ENCODE measurements around the gene MAN1C1.

Gene MAN1C1

DNA sequence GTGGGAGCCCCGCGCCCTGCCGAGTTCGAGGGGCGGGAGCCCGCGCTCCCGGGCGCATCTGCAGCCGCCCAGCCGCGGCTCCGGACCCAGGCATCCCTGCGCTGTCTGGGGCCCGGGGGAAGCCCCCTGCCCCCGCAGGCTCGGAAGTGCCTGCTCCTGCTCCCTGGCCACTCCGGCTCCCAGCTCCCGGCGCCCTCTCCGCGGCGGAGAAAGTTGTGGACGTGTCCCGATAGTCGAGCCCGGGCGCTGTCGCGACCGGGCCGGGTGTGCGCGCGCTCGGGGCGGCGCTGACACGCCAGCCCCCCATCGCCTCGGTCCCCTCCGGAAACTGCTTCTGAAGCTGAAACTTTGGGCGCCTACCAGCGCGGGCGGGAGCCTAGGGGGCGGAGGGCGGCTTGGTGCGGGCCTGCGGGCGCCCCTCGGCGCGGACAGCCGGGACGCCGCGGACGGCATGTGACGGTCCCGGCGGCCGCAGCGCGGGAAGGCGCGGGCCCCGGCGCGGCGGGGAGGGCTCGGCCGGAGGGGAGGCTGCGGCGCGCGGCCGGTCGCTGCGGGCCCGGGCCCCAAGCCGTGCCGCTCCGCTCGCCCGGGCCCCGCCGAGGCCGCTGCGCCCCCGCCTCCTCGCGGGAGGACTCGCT, 515 bp downstream of the MAN1C1 start:
- Histone ChIP-seq H3K4me1 (ENCODE audit: insufficient read depth, low read length) (peaks cover 15% of the 10 kb centered on the region), H3K9ac (ENCODE audit: low read depth, low read length) (peak overlapping the region; percentile 10), H3K27me3 (ENCODE audit: insufficient read depth, low read length) (peaks cover 58% of the 10 kb centered on the region), H3K27ac (ENCODE audit: low read depth, low read length) (no peak overlapping the region), H3K9me3 (ENCODE audit: insufficient read depth, low read depth, low read length) (no peaks in the 10 kb centered on the region), H3K36me3 (ENCODE audit: insufficient read depth, low read length) (no peaks in the 10 kb centered on the region), H3K4me3 (ENCODE audit: low read length) (peak overlapping the region; percentile 68)
- under 1% methylated on average over 94 of the region's 94 CpGs for WGBS

DNA sequence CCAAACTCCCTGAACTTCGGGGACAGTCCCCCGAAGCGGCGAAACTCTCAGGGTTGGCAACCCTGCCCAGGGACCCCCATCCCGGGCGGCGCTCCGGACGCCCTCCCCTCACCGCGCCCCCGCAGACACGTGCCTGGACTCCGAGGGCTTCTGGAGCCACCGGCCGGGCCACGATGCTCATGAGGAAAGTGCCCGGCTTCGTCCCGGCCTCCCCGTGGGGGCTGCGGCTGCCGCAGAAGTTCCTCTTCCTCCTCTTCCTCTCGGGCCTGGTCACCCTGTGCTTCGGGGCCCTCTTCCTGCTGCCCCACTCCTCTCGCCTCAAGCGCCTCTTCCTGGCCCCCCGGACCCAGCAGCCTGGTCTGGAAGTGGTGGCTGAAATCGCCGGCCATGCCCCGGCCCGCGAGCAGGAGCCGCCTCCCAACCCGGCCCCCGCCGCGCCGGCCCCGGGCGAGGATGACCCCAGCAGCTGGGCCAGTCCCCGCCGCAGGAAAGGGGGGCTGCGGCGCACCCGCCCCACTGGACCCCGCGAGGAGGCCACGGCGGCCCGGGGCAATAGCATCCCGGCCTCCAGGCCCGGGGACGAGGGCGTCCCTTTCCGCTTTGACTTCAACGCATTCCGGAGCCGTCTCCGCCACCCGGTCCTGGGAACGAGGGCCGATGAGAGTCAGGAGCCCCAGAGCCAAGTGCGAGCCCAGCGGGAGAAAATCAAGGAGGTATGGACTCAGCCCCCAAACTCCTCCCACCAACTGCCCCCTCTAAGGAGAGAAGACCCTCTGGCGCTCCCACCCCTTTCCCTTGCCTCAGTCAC, 1.2 kb downstream of the MAN1C1 start:
- 2% methylated on average over 66 of the region's 66 CpGs for WGBS
- H3K36me3 ChIP-seq (ENCODE audit: insufficient read depth, low read length): no peaks in the 10 kb centered on the region
- no peak overlapping the region for H3K27ac ChIP-seq (ENCODE audit: low read depth, low read length)
- no peaks in the 10 kb centered on the region for H3K9me3 ChIP-seq (ENCODE audit: insufficient read depth, low read depth, low read length)
- H3K4me3 ChIP-seq (ENCODE audit: low read length): peak overlapping the region; percentile 68
- peaks cover 55% of the 10 kb centered on the region for H3K27me3 ChIP-seq (ENCODE audit: insufficient read depth, low read length)
- no peak overlapping the region; the same call in 1 of the 2 replicates for H3K9ac ChIP-seq (ENCODE audit: low read depth, low read length)
- peaks cover 15% of the 10 kb centered on the region for H3K4me1 ChIP-seq (ENCODE audit: insufficient read depth, low read length)

GRCh38 chr1:25618433-25618808, 1.8 kb downstream of the MAN1C1 start:
- Histone ChIP-seq H3K4me3 (ENCODE audit: low read length) (peak overlapping the region; percentile 68), H3K4me1 (ENCODE audit: insufficient read depth, low read length) (peaks cover 15% of the 10 kb centered on the region), H3K36me3 (ENCODE audit: insufficient read depth, low read length) (no peaks in the 10 kb centered on the region), H3K27me3 (ENCODE audit: insufficient read depth, low read length) (peaks cover 51% of the 10 kb centered on the region), H3K9ac (ENCODE audit: low read depth, low read length) (no peak overlapping the region), H3K27ac (ENCODE audit: low read depth, low read length) (no peak overlapping the region), H3K9me3 (ENCODE audit: insufficient read depth, low read depth, low read length) (no peaks in the 10 kb centered on the region)
- 31% methylated on average over 4 of the region's 4 CpGs for WGBS

DNA sequence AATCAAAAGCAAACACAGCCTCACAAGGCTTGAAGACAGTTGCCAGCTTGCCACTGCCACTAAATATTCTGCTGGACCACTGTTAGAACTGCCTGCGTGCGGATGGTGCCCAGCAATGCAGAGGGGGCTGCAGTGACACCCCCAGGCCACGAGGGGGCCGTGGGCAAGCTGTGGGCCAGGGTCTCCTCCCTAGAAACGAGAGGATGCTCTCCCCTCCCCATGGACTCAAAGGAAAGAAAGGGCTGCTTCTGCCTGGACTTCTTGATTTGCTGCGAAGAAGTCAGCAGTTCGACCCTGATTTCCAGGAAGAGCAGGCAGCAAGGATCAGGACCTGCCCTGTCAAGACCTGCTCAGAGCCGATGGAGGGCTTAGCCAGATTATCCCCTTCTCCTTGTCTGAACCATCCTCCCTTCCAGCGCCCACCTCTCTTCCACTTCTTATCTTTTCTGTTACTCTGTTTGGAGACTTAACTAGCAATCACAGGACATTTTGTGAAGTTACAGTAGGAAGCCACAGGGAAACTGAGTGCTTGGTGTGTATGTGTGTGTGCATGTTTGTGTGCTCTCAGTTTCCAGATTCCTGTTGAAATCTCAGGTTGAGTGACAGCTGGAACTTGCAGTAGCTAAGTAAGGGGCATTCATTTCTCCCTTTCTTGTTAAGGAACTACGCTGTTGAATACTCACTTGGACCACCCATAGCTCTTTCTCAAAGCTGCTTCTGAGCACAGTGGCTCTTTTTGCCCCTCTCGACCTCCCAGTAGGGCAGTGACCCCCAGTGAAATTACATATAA, 2.7 kb downstream of the MAN1C1 start:
- peaks cover 43% of the 10 kb centered on the region for H3K27me3 ChIP-seq (ENCODE audit: insufficient read depth, low read length)
- H3K9me3 ChIP-seq (ENCODE audit: insufficient read depth, low read depth, low read length): no peaks in the 10 kb centered on the region
- no peak overlapping the region for H3K4me3 ChIP-seq (ENCODE audit: low read length)
- H3K9ac ChIP-seq (ENCODE audit: low read depth, low read length): no peak overlapping the region
- H3K36me3 ChIP-seq (ENCODE audit: insufficient read depth, low read length): no peaks in the 10 kb centered on the region
- peaks cover 15% of the 10 kb centered on the region for H3K4me1 ChIP-seq (ENCODE audit: insufficient read depth, low read length)
- H3K27ac ChIP-seq (ENCODE audit: low read depth, low read length): no peak overlapping the region
- 37% methylated on average over 11 of the region's 11 CpGs for WGBS

DNA sequence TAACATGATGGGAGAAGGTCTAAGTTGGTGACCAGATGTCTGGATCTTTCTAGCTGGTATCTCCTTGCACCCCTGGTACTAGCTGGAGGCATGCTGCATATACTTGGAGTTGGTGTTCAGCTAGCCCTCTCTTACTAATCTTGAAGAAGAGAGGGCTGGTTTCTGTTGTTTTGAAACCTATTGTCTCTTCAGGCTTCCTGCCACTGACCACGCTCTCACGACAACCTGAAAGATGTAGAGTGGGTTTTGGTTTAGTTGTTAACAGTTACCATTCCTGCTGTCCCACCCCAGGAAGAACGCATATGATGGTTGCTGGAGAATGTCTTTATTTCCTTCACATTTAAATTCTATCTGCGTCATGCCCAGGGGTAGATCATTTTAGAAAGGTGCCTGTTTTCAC, 3.6 kb downstream of the MAN1C1 start:
- Histone ChIP-seq H3K36me3 (ENCODE audit: insufficient read depth, low read length) (no peaks in the 10 kb centered on the region), H3K9ac (ENCODE audit: low read depth, low read length) (no peak overlapping the region), H3K27me3 (ENCODE audit: insufficient read depth, low read length) (peaks cover 33% of the 10 kb centered on the region), H3K27ac (ENCODE audit: low read depth, low read length) (no peak overlapping the region), H3K4me3 (ENCODE audit: low read length) (no peak overlapping the region), H3K9me3 (ENCODE audit: insufficient read depth, low read depth, low read length) (no peaks in the 10 kb centered on the region), H3K4me1 (ENCODE audit: insufficient read depth, low read length) (peaks cover 15% of the 10 kb centered on the region)
- WGBS: 93% methylated on average over 4 of the region's 4 CpGs

- Histone ChIP-seq H3K27ac (ENCODE audit: low read depth, low read length) (no peak overlapping the region), H3K27me3 (ENCODE audit: insufficient read depth, low read length) (peaks cover 27% of the 10 kb centered on the region), H3K4me1 (ENCODE audit: insufficient read depth, low read length) (peaks cover 10% of the 10 kb centered on the region), H3K36me3 (ENCODE audit: insufficient read depth, low read length) (no peaks in the 10 kb centered on the region), H3K9me3 (ENCODE audit: insufficient read depth, low read depth, low read length) (no peaks in the 10 kb centered on the region), H3K4me3 (ENCODE audit: low read length) (no peak overlapping the region), H3K9ac (ENCODE audit: low read depth, low read length) (no peak overlapping the region)
- 90% methylated on average over 4 of the region's 4 CpGs for WGBS
These were observed 4.2 kb downstream of the MAN1C1 start for GRCh38 chr1:25620701-25621350.

DNA sequence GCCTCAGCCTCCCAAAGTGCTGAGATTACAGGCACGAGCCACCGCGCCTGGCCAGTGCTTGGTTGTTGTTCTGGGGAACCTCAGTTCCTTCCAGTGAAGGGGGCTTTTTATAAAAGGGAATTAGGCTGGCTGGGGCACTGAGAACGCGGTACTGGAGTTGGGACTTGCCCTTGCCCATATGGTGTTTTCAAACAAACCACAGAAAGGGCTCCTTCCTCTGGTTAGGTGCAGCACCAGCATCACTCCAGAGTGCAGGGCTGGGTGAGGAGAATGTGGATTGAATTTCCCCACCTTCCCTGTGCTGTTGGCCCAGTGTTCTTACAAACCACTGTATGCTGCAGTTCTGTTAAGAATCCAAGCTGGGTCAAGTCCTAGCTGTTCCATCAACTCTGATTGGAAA, 5.3 kb downstream of the MAN1C1 start:
- Histone ChIP-seq H3K9ac (ENCODE audit: low read depth, low read length) (no peak overlapping the region), H3K27ac (ENCODE audit: low read depth, low read length) (no peak overlapping the region), H3K4me1 (ENCODE audit: insufficient read depth, low read length) (peaks cover 9% of the 10 kb centered on the region), H3K36me3 (ENCODE audit: insufficient read depth, low read length) (no peaks in the 10 kb centered on the region), H3K27me3 (ENCODE audit: insufficient read depth, low read length) (peaks cover 24% of the 10 kb centered on the region), H3K4me3 (ENCODE audit: low read length) (no peak overlapping the region), H3K9me3 (ENCODE audit: insufficient read depth, low read depth, low read length) (no peaks in the 10 kb centered on the region)
- WGBS: 98% methylated on average over 5 of the region's 5 CpGs

GRCh38 chr1:25622531-25622930, 5.9 kb downstream of the MAN1C1 start:
- 90% methylated on average over 6 of the region's 6 CpGs for WGBS
- no peak overlapping the region for H3K4me3 ChIP-seq (ENCODE audit: low read length)

GRCh38 chr1:25623007-25623406, 6.4 kb downstream of the MAN1C1 start:
- H3K9ac ChIP-seq (ENCODE audit: low read depth, low read length): no peak overlapping the region
- whole genome bisulfite sequencing: 94% methylated on average over 4 of the region's 4 CpGs
- no peak overlapping the region for H3K27ac ChIP-seq (ENCODE audit: low read depth, low read length)
- H3K27me3 ChIP-seq (ENCODE audit: insufficient read depth, low read length): peaks cover 14% of the 10 kb centered on the region
- H3K36me3 ChIP-seq (ENCODE audit: insufficient read depth, low read length): no peaks in the 10 kb centered on the region
- no peaks in the 10 kb centered on the region for H3K9me3 ChIP-seq (ENCODE audit: insufficient read depth, low read depth, low read length)
- H3K4me1 ChIP-seq (ENCODE audit: insufficient read depth, low read length): peaks cover 9% of the 10 kb centered on the region
- H3K4me3 ChIP-seq (ENCODE audit: low read length): no peak overlapping the region

More at GRCh38 chr1:25622531-25622930, 5.9 kb downstream of the MAN1C1 start:
- Histone ChIP-seq H3K4me1 (ENCODE audit: insufficient read depth, low read length) (peaks cover 9% of the 10 kb centered on the region), H3K27ac (ENCODE audit: low read depth, low read length) (no peak overlapping the region), H3K36me3 (ENCODE audit: insufficient read depth, low read length) (no peaks in the 10 kb centered on the region), H3K27me3 (ENCODE audit: insufficient read depth, low read length) (peaks cover 19% of the 10 kb centered on the region), H3K9me3 (ENCODE audit: insufficient read depth, low read depth, low read length) (no peaks in the 10 kb centered on the region), H3K9ac (ENCODE audit: low read depth, low read length) (no peak overlapping the region)

DNA sequence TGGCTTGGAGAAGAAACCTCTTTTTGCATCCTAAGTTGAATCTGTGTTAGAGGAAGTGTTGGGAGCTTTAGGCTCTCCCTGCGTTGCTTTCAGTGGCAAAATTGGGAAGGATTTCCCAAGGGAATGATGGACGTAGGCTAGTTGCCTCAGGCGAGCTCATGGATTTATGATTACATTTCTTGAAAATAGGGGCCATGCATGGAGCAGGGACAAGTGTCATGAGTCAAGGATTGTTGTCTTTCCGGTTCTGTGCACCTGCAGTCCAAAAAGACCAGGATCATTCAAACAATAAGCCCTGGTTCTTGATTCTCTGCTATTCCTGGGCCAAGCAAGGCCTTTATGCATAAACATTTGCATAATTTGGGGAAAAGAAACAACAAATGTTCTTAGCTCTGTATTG, 7.1 kb downstream of the MAN1C1 start:
- 93% methylated on average over 4 of the region's 4 CpGs for WGBS

More for the DNA sequence above, 7.1 kb downstream of the MAN1C1 start:
- H3K4me3 ChIP-seq (ENCODE audit: low read length): no peak overlapping the region
- H3K4me1 ChIP-seq (ENCODE audit: insufficient read depth, low read length): peaks cover 2% of the 10 kb centered on the region
- peaks cover 7% of the 10 kb centered on the region for H3K27me3 ChIP-seq (ENCODE audit: insufficient read depth, low read length)
- no peak overlapping the region for H3K9ac ChIP-seq (ENCODE audit: low read depth, low read length)
- no peaks in the 10 kb centered on the region for H3K9me3 ChIP-seq (ENCODE audit: insufficient read depth, low read depth, low read length)
- H3K27ac ChIP-seq (ENCODE audit: low read depth, low read length): no peak overlapping the region
- H3K36me3 ChIP-seq (ENCODE audit: insufficient read depth, low read length): no peaks in the 10 kb centered on the region
